ENCODE results near the gene VPS35.

DNA sequence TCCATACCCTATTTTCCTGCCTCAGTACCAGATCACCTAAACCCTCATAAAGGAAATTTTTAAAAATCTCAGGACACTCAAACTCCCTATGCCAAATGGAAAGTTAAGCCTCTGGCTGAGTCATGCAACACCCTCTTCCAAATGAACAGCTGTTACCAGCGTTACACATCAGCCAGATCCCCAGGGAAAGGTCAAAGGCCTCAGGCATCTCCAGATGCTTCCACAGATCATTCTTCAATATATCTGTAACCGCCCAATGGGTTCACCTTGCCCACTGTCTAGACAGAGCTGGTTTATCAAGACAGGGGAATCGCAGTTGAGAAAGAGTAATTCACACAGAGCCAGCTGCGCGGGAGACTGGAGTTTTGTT is 38.7 kb downstream of the VPS35 start:
- TF ChIP-seq, protein P1, sequence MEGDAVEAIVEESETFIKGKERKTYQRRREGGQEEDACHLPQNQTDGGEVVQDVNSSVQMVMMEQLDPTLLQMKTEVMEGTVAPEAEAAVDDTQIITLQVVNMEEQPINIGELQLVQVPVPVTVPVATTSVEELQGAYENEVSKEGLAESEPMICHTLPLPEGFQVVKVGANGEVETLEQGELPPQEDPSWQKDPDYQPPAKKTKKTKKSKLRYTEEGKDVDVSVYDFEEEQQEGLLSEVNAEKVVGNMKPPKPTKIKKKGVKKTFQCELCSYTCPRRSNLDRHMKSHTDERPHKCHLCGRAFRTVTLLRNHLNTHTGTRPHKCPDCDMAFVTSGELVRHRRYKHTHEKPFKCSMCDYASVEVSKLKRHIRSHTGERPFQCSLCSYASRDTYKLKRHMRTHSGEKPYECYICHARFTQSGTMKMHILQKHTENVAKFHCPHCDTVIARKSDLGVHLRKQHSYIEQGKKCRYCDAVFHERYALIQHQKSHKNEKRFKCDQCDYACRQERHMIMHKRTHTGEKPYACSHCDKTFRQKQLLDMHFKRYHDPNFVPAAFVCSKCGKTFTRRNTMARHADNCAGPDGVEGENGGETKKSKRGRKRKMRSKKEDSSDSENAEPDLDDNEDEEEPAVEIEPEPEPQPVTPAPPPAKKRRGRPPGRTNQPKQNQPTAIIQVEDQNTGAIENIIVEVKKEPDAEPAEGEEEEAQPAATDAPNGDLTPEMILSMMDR (IDR thresholded peaks at IDR 0.05) = no peak
- TF ChIP-seq EP300 (IDR thresholded peaks at IDR 0.05) = no peak
- no peak for TF ChIP-seq POLR2AphosphoS5 (IDR thresholded peaks at IDR 0.05)
- no peak for TF ChIP-seq POLR2A (IDR thresholded peaks at IDR 0.05)

Measured in upper lobe of left lung (tissue), 4 donors.